RWPE2 (cell line): ENCODE measurements around the gene PTH.

Source experiments
- ATAC-seq: fragments of 200-7000 bp; cut with Tn5 transposase; 3 replicates; pipeline ENCODE4 v1.9.1; 2021; ENCODE audit warnings: low read depth
- DNase-seq: peaks from one replicate; pipeline ENCODE4 v3.0.0-alpha.2; 2020; ENCODE audit warnings: low spot score
- H3K27ac ChIP-seq: fragments of 450-650 bp; 2 replicates; pipeline ENCODE4 v1.5.1; 2017; ENCODE audit warnings: mild to moderate bottlenecking; ENCODE audit not compliant: poor library complexity, severe bottlenecking
- H3K27me3 ChIP-seq: fragments of 250-450 bp; sonication (Bioruptor Pico); 2 replicates; pipeline ENCODE4 v1.5.1; 2021; ENCODE audit warnings: mild to moderate bottlenecking, moderate library complexity; ENCODE audit not compliant: insufficient read depth, poor library complexity, severe bottlenecking
- H3K36me3 ChIP-seq: fragments of 250-450 bp; sonication (Bioruptor Pico); 2 replicates; pipeline ENCODE4 v1.5.1; 2020; ENCODE audit warnings: low read depth, mild to moderate bottlenecking, moderate library complexity
- H3K4me1 ChIP-seq: fragments of 250-450 bp; sonication (Bioruptor Pico); 2 replicates; pipeline ENCODE4 v1.5.1; 2021; ENCODE audit warnings: mild to moderate bottlenecking, moderate library complexity; ENCODE audit not compliant: insufficient read depth, poor library complexity, severe bottlenecking
- H3K4me3 ChIP-seq: fragments of 250-450 bp; sonication (Bioruptor Pico); 2 replicates; pipeline ENCODE4 v1.5.1; 2021; ENCODE audit warnings: mild to moderate bottlenecking, moderate library complexity; ENCODE audit not compliant: severe bottlenecking
- H3K9me3 ChIP-seq: fragments of 250-450 bp; sonication (Bioruptor Pico); 2 replicates; pipeline ENCODE4 v1.5.1; 2021; ENCODE audit warnings: mild to moderate bottlenecking, moderate library complexity; ENCODE audit not compliant: severe bottlenecking
- CTCF ChIP-seq: fragments of 450-650 bp; IDR thresholded peaks from one replicate; pipeline ENCODE4 v1.5.1; 2017; ENCODE audit warnings: mild to moderate bottlenecking, moderate library complexity; ENCODE audit not compliant: poor library complexity, severe bottlenecking

The PTH gene

GRCh38 chr11:13461291-13461690 lies 34.5 kb downstream of the PTH start:
- Histone ChIP-seq H3K27ac (peak overlapping the region; percentile 78), H3K4me1 (peaks cover 21% of the 10 kb centered on the region), H3K27me3 (no peaks in the 10 kb centered on the region), H3K9me3 (no peaks in the 10 kb centered on the region), H3K4me3 (no peak overlapping the region), H3K36me3 (no peaks in the 10 kb centered on the region)
- no peak for ATAC-seq
- no peak for DNase-seq
- TF ChIP-seq CTCF, result no peak

- no peak for TF ChIP-seq CTCF
- Histone ChIP-seq H3K9me3 (peaks cover 4% of the 10 kb centered on the region), H3K36me3 (peaks cover 7% of the 10 kb centered on the region), H3K27me3 (no peaks in the 10 kb centered on the region), H3K4me3 (no peak overlapping the region), H3K4me1 (peaks cover 5% of the 10 kb centered on the region), H3K27ac (no peak overlapping the region)
- ATAC-seq, result no peak
- DNase-seq, result no peak
These were observed 44.9 kb downstream of the PTH start for GRCh38 chr11:13450832-13451397.

GRCh38 chr11:13449522-13449921 lies 46.3 kb downstream of the PTH start:
- H3K27ac ChIP-seq, result no peak overlapping the region
- H3K9me3 ChIP-seq, result peaks cover 4% of the 10 kb centered on the region
- H3K4me1 ChIP-seq, result peaks cover 5% of the 10 kb centered on the region
- TF ChIP-seq CTCF, result no peak
- no peak overlapping the region for H3K4me3 ChIP-seq
- no peak for DNase-seq
- H3K27me3 ChIP-seq, result no peaks in the 10 kb centered on the region
- no peak for ATAC-seq
- H3K36me3 ChIP-seq, result peaks cover 9% of the 10 kb centered on the region; the same call in 1 of the 2 replicates

GRCh38 chr11:13448876-13449275 lies 46.9 kb downstream of the PTH start:
- peaks cover 7% of the 10 kb centered on the region; the same call in 1 of the 2 replicates for H3K36me3 ChIP-seq
- DNase-seq (no peak), ATAC-seq (no peak)
- peaks cover 5% of the 10 kb centered on the region for H3K4me1 ChIP-seq
- peaks cover 4% of the 10 kb centered on the region for H3K9me3 ChIP-seq
- no peak overlapping the region for H3K27ac ChIP-seq
- no peak for TF ChIP-seq CTCF
- H3K27me3 ChIP-seq, result no peaks in the 10 kb centered on the region
- H3K4me3 ChIP-seq, result no peak overlapping the region

GRCh38 chr11:13446444-13446843 lies 49.4 kb downstream of the PTH start:
- peaks cover 3% of the 10 kb centered on the region; the same call in 1 of the 2 replicates for H3K36me3 ChIP-seq
- peak overlapping the region; percentile 24 for H3K27ac ChIP-seq
- H3K4me1 ChIP-seq, result peaks cover 10% of the 10 kb centered on the region
- ATAC-seq (peak; percentile 68), DNase-seq (no peak)
- no peaks in the 10 kb centered on the region for H3K27me3 ChIP-seq
- no peak for TF ChIP-seq CTCF
- no peak overlapping the region for H3K4me3 ChIP-seq
- H3K9me3 ChIP-seq, result peaks cover 4% of the 10 kb centered on the region
